Prostate gland (tissue), 2 donors: ENCODE data around the gene REEP6.

Experiments used
- POLR2AphosphoS5 ChIP-seq: sonication (generic); formaldehyde crosslinking; IDR thresholded peaks from one replicate; pipeline ENCODE4 v1.6.1; 2017; ENCODE audit warnings: antibody characterized with exemption
- TF ChIP-seq, protein P1 (sequence below), 4 experiments: fragments of 200-600 bp in 2 of 4; fragments of 450-650 bp in 2 of 4; sonication (generic) in 2 of 4; IDR thresholded peaks; 1 replicate in 3 of 4; 2 replicates in 1 of 4; pipeline ENCODE4 v1.5.1; 2016 to 2019; ENCODE audit warnings: antibody characterized with exemption in 4 of 4, mild to moderate bottlenecking in 2 of 4, moderate library complexity in 2 of 4

DNA sequence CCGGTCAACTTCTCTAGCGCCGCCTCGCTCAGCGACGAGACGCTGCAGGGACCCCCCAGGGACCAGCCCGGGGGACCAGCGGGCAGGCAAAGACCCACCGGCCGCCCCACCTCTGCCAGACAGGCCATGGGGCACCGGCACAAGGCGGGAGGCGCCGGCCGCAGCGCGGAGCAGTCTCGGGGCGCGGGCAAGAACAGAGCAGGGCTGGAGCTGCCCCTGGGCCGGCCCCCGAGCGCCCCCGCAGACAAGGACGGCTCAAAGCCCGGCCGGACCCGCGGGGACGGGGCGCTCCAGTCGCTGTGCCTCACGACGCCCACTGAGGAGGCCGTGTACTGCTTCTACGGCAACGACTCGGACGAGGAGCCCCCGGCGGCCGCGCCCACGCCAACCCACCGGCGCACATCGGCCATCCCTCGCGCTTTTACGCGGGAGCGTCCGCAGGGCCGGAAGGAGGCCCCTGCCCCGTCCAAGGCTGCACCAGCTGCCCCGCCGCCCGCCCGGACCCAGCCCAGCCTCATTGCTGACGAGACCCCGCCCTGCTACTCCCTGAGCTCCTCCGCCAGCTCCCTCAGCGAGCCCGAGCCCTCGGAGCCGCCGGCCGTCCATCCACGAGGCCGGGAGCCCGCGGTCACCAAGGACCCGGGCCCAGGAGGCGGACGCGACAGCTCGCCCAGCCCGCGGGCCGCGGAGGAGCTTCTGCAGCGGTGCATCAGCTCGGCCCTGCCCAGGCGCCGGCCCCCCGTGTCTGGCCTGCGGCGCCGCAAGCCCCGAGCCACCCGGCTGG, 23.3 kb upstream of the REEP6 start:
- TF ChIP-seq, protein P1, sequence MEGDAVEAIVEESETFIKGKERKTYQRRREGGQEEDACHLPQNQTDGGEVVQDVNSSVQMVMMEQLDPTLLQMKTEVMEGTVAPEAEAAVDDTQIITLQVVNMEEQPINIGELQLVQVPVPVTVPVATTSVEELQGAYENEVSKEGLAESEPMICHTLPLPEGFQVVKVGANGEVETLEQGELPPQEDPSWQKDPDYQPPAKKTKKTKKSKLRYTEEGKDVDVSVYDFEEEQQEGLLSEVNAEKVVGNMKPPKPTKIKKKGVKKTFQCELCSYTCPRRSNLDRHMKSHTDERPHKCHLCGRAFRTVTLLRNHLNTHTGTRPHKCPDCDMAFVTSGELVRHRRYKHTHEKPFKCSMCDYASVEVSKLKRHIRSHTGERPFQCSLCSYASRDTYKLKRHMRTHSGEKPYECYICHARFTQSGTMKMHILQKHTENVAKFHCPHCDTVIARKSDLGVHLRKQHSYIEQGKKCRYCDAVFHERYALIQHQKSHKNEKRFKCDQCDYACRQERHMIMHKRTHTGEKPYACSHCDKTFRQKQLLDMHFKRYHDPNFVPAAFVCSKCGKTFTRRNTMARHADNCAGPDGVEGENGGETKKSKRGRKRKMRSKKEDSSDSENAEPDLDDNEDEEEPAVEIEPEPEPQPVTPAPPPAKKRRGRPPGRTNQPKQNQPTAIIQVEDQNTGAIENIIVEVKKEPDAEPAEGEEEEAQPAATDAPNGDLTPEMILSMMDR (IDR thresholded peaks at IDR 0.05), result no peak
- TF ChIP-seq POLR2AphosphoS5, result no peak
